Fibroblast of the aortic adventitia (primary cell): ENCODE measurements around the gene CEL. TPM values are rescaled to one million over a fixed set of nuclear protein-coding genes. Genes with fewer than 3 reads are reported as not detected.

Experiments
- DNase-seq: peaks from one replicate; pipeline ENCODE4 v3.0.0-alpha.2; 2010; ENCODE audit warnings: low read depth
- H3K4me3 ChIP-seq: 2 replicates; pipeline ENCODE4 v1.5.1; 2011; ENCODE audit warnings: low read depth, mild to moderate bottlenecking, control low read depth, low read length, moderate library complexity
- CTCF ChIP-seq: IDR thresholded peaks from 2 replicates; pipeline ENCODE4 v1.5.1; 2011; ENCODE audit warnings: mild to moderate bottlenecking, low read length, control low read depth, inconsistent platforms; ENCODE audit not compliant: insufficient read depth
- total RNA-seq: library from RNA; depleted of rRNA; stranded (reverse); fragments of >200 nt; gene quantifications from 2 replicates; pipeline ENCODE4 v1.2.3, GENCODE V29; 2012; ENCODE audit warnings: low replicate concordance

CEL gene
- total RNA-seq, 1 donor, result 0.27 TPM

- no peak overlapping the region for H3K4me3 ChIP-seq
- no peak for TF ChIP-seq CTCF
- DNase-seq, result no peak
These were observed 51.6 kb downstream of the CEL start for GRCh38 chr9:133113163-133113948.

- no peak for DNase-seq
- no peak for TF ChIP-seq CTCF
- H3K4me3 ChIP-seq, result no peak overlapping the region
These were observed 52.4 kb downstream of the CEL start for GRCh38 chr9:133113949-133114885.

- H3K4me3 ChIP-seq, result no peak overlapping the region
- TF ChIP-seq CTCF, result no peak
- no peak for DNase-seq
These were observed 53.3 kb downstream of the CEL start for GRCh38 chr9:133114886-133115603.

- no peak for TF ChIP-seq CTCF
- DNase-seq, result no peak
- H3K4me3 ChIP-seq, result no peak overlapping the region
These were observed 54.0 kb downstream of the CEL start for GRCh38 chr9:133115604-133116345.

- TF ChIP-seq CTCF, result no peak
- H3K4me3 ChIP-seq, result no peak overlapping the region
- no peak for DNase-seq
These were observed 54.8 kb downstream of the CEL start for GRCh38 chr9:133116346-133117231.
